Lower leg skin (tissue), 3 donors: Measurements from ENCODE around the gene BOD1.

Experiments used
- CTCF ChIP-seq, 3 donors: fragments of 450-650 bp; IDR thresholded peaks; one replicate each; pipeline ENCODE4 v1.5.1; 2016; ENCODE audit warnings: antibody characterized with exemption in 3 of 3, mild to moderate bottlenecking in 3 of 3, moderate library complexity in 2 of 3
- POLR2A ChIP-seq, 2 donors: fragments of 450-650 bp; IDR thresholded peaks; one replicate each; pipeline ENCODE4 v1.6.1; 2016 to 2017; ENCODE audit warnings: antibody characterized with exemption in 2 of 2, mild to moderate bottlenecking in 1 of 2, moderate library complexity in 1 of 2

DNA sequence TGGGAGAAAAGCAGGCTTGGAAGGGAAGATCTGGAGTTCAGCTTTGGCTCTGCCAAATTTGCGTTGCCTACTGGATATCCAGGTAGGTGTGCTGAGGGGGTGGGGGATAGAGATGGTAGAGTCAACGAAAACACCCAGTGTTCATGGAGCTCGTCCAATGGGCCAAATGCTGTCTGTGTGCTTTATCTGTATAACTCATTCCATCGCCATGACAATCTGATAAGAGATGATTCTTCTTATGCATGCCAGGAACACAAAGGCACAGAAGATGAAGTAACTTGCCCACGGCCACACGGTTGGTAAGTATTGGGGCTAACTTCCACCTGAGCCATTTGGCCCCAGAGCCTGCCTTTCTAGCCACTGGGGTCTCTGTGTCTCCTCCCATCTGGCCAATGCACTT is 53.2 kb downstream of the BOD1 start:
- no peak for TF ChIP-seq CTCF (IDR thresholded peaks at IDR 0.05)
- no peak for TF ChIP-seq POLR2A (IDR thresholded peaks at IDR 0.05)
